SK-N-SH treated with all-trans-retinoic acid at 6 μM for 48 hours (cell line): Measurements from ENCODE around the gene LILRA5.
"Not testable (repeated sequence)": the region's sequence is repeated elsewhere in the genome, so short reads cannot be mapped to it uniquely, and the experiment has no call there.

Experiments used
- ISL1 ChIP-seq: fragments of 250-450 bp; sonication (Bioruptor Pico); IDR thresholded peaks from 2 replicates; pipeline ENCODE4 v2.1.2; 2022; ENCODE audit warnings: mild to moderate bottlenecking, moderate library complexity
- SNAI2 ChIP-seq: fragments of 250-450 bp; sonication (Bioruptor Pico); IDR thresholded peaks from 2 replicates; pipeline ENCODE4 v1.5.0; 2020; ENCODE audit warnings: mild to moderate bottlenecking, moderate library complexity
- TCF4 ChIP-seq: fragments of 250-450 bp; sonication (Bioruptor Pico); IDR thresholded peaks from 2 replicates; pipeline ENCODE4 v1.8.0; 2021; ENCODE audit warnings: mild to moderate bottlenecking, moderate library complexity, borderline replicate concordance
- ZFP3 ChIP-seq: fragments of 250-450 bp; sonication (Bioruptor Pico); IDR thresholded peaks from 2 replicates; pipeline ENCODE4 v1.5.0; 2020; ENCODE audit warnings: mild to moderate bottlenecking, moderate library complexity
- ZNF565 ChIP-seq: fragments of 450-650 bp; formaldehyde crosslinking; conservative IDR thresholded peaks from 2 replicates; pipeline ENCODE4 v1.5.0; 2020; ENCODE audit warnings: low read depth, mild to moderate bottlenecking, moderate library complexity
- TF ChIP-seq, protein P1 (sequence below): fragments of 250-450 bp; sonication (Bioruptor Pico); IDR thresholded peaks from 2 replicates; pipeline ENCODE4 v1.8.0; 2020; ENCODE audit warnings: mild to moderate bottlenecking, moderate library complexity, borderline replicate concordance

DNA sequence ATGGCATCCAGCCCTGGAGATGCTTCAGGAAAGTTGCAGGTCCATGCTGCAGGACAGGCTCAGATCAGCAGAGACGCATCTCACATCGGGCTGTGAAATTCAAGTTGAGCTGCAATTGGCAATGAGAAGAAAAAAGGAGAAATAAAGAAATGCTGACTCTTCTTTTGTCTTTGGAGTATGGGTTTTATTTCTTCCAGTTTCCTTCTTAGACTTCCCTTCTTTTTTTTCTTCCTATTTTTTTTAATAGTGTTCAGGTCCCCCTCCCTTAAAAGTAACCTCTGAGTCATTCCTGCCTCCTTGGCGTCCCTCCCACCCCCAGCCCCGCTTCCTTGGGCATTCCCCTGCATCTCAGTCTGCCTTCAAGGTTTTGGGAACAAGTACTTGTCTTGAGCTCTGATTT is 41.4 kb downstream of the LILRA5 start:
- not testable (repeated sequence) for TF ChIP-seq TCF4 (CRISPR knock-in tag); ZNF565 (CRISPR knock-in tag); ISL1; ZFP3 (CRISPR knock-in tag); SNAI2 (CRISPR knock-in tag)
- TF ChIP-seq, protein P1, sequence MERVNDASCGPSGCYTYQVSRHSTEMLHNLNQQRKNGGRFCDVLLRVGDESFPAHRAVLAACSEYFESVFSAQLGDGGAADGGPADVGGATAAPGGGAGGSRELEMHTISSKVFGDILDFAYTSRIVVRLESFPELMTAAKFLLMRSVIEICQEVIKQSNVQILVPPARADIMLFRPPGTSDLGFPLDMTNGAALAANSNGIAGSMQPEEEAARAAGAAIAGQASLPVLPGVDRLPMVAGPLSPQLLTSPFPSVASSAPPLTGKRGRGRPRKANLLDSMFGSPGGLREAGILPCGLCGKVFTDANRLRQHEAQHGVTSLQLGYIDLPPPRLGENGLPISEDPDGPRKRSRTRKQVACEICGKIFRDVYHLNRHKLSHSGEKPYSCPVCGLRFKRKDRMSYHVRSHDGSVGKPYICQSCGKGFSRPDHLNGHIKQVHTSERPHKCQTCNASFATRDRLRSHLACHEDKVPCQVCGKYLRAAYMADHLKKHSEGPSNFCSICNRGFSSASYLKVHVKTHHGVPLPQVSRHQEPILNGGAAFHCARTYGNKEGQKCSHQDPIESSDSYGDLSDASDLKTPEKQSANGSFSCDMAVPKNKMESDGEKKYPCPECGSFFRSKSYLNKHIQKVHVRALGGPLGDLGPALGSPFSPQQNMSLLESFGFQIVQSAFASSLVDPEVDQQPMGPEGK (CRISPR knock-in tag), result not testable (repeated sequence)
